Common myeloid progenitor, CD34-positive (primary cell): ENCODE measurements around the gene MAMDC4.
A peak's percentile ranks its signal among the peaks of the same experiment; 100 is the strongest.

Source experiments
- CTCF ChIA-PET: fragments of 350-600 bp; sonication (Branson Sonifier 250); formaldehyde crosslinking; loops from one replicate; lab custom pipeline; 2021; ENCODE audit warnings: antibody characterized with exemption; lab: Charles Lee
- POLR2A ChIA-PET: fragments of 350-600 bp; sonication (Branson Sonifier 250); formaldehyde crosslinking; loops from one replicate; lab custom pipeline; 2021; ENCODE audit warnings: antibody characterized with exemption; lab: Charles Lee
- DNase-seq, 3 donors: peaks; one replicate each; pipeline versions ENCODE4 v3.0.0 to v3.0.0-alpha.2; 2013
- H3K27ac ChIP-seq, 2 experiments: 1 replicate in 1 of 2; 2 replicates in 1 of 2; pipeline ENCODE4 v1.7.0; 2013; ENCODE audit warnings: inconsistent platforms in 2 of 2, low read length in 2 of 2, mild to moderate bottlenecking in 2 of 2, low read depth in 1 of 2, moderate library complexity in 1 of 2; ENCODE audit not compliant: severe bottlenecking in 2 of 2, insufficient read depth in 1 of 2, poor library complexity in 1 of 2
- H3K27me3 ChIP-seq, 5 experiments: replicated peaks in 2 of 5; 1 replicate in 3 of 5; 2 replicates in 2 of 5; pipeline versions ENCODE4 v1.6.1 to v1.7.0; 2013; ENCODE audit warnings: low read length in 4 of 5, mild to moderate bottlenecking in 2 of 5, moderate library complexity in 2 of 5, inconsistent platforms in 1 of 5; ENCODE audit not compliant: insufficient read depth in 5 of 5, control insufficient read depth in 4 of 5
- H3K36me3 ChIP-seq, 4 experiments: 1 replicate in 2 of 4; 2 replicates in 2 of 4; pipeline versions ENCODE4 v1.6.1 to v1.7.0; 2013; ENCODE audit warnings: low read length in 3 of 4, control low read depth in 1 of 4, mild to moderate bottlenecking in 1 of 4; ENCODE audit not compliant: control insufficient read depth in 4 of 4, insufficient read depth in 4 of 4
- H3K4me1 ChIP-seq, 4 experiments: 1 replicate in 3 of 4; 2 replicates in 1 of 4; pipeline versions ENCODE4 v1.6.1 to v1.7.1; 2013; ENCODE audit warnings: low read length in 3 of 4, mild to moderate bottlenecking in 3 of 4, control low read depth in 1 of 4, inconsistent platforms in 1 of 4, moderate library complexity in 1 of 4; ENCODE audit not compliant: control insufficient read depth in 4 of 4, insufficient read depth in 4 of 4; ENCODE audit errors: control extremely low read depth in 1 of 4
- H3K4me3 ChIP-seq, 7 experiments: 1 replicate in 4 of 7; 2 replicates in 3 of 7; pipeline versions ENCODE4 v1.5.1 to v1.7.0; 2013; ENCODE audit warnings: mild to moderate bottlenecking in 7 of 7, low read length in 6 of 7, moderate library complexity in 6 of 7, inconsistent platforms in 2 of 7, low read depth in 2 of 7, control low read depth in 1 of 7; ENCODE audit not compliant: insufficient read depth in 4 of 7, control insufficient read depth in 1 of 7; ENCODE audit errors: extremely low read depth in 1 of 7
- H3K9me3 ChIP-seq, 5 experiments: 1 replicate in 4 of 5; 2 replicates in 1 of 5; pipeline versions ENCODE4 v1.6.1 to v1.7.1; 2013; ENCODE audit warnings: low read length in 4 of 5, mild to moderate bottlenecking in 2 of 5, inconsistent platforms in 1 of 5, low read depth in 1 of 5, moderate library complexity in 1 of 5; ENCODE audit not compliant: control insufficient read depth in 4 of 5, insufficient read depth in 2 of 5; ENCODE audit errors: control extremely low read depth in 1 of 5
- WGBS: methylation state at CpG from one replicate; pipeline ENCODE4 v1.1.5; 2013; ENCODE audit not compliant: insufficient coverage; 5-methylcytosine and 5-hydroxymethylcytosine counted together

MAMDC4 gene

GRCh38 chr9:136806631-136807201 lies 45.4 kb upstream of the MAMDC4 start:
- no peak for DNase-seq
- H3K27ac ChIP-seq = peak overlapping the region in 1 of 2 experiments; percentile 74
- ChIA-PET CTCF (interaction anchor here (0.8 to 2.6 kb wide), 6 partner anchors 11 to 228 kb away, joined by 3 to 10 read pairs (median 4); partner anchors contain the start of genes AJM1 and CCDC183), POLR2A (interaction anchor here (1.1 kb wide), 1 partner anchor 48 kb away, joined by 3 read pairs; no protein-coding TSS in a partner anchor)
- peaks cover 5 to 36% (median 21%) of the 10 kb centered on the region in 4 experiments for H3K4me1 ChIP-seq
- no peaks in the 10 kb centered on the region for H3K9me3 ChIP-seq
- peaks cover 0 to 2% (median 0%) of the 10 kb centered on the region in 5 experiments for H3K27me3 ChIP-seq
- peaks cover 0 to 24% (median 3%) of the 10 kb centered on the region in 4 experiments for H3K36me3 ChIP-seq
- WGBS = 91% methylated on average over 25 of the region's 25 CpGs
- H3K4me3 ChIP-seq = peak overlapping the region in 6 of 7 experiments; percentile 84 to 93 (median 91)

GRCh38 chr9:136807281-136808074 lies 44.7 kb upstream of the MAMDC4 start, which contains the start of gene RABL6:
RABL6 (plus strand) TSS chr9:136807948; CDS start chr9:136808197, 249 bp downstream.
- Histone ChIP-seq H3K4me3 (peak within 1 kb of the TSS; percentile 83 to 93 (median 91)), H3K27me3 (peaks cover 0 to 1% (median 0%) of the 10 kb centered on the region in 5 experiments), H3K36me3 (peaks cover 0 to 29% (median 4%) of the 10 kb centered on the region in 4 experiments), H3K27ac (peak within 1 kb of the TSS in 1 of 2 experiments; percentile 74), H3K4me1 (peaks cover 5 to 36% (median 22%) of the 10 kb centered on the region in 4 experiments), H3K9me3 (no peaks in the 10 kb centered on the region)
- DNase-seq = peak; percentile 72 to 87 (median 85)
- ChIA-PET CTCF (interaction anchor here (0.8 to 3.3 kb wide), 8 partner anchors 12 to 228 kb away, joined by 3 to 10 read pairs (median 5); partner anchors contain the start of genes AJM1 and CCDC183), POLR2A (interaction anchor here (1.1 kb wide), 1 partner anchor 47 kb away, joined by 3 read pairs; no protein-coding TSS in a partner anchor)
- under 1% methylated on average over 74 of the region's 96 CpGs for WGBS

- peak overlapping the region in 1 of 2 experiments; percentile 74 for H3K27ac ChIP-seq
- DNase-seq = peak in 2 of 3 donors; percentile 47 to 61
- H3K36me3 ChIP-seq = peaks cover 2 to 36% (median 10%) of the 10 kb centered on the region in 4 experiments
- WGBS = under 1% methylated on average over 89 of the region's 93 CpGs
- H3K4me1 ChIP-seq = peaks cover 5 to 41% (median 27%) of the 10 kb centered on the region in 4 experiments
- no peaks in the 10 kb centered on the region for H3K27me3 ChIP-seq
- ChIA-PET POLR2A (interaction anchor here (1.1 kb wide), 1 partner anchor 47 kb away, joined by 3 read pairs; no protein-coding TSS in a partner anchor), CTCF (interaction anchor here (1.1 to 3.3 kb wide), 7 partner anchors 9 to 35 kb away, joined by 3 to 11 read pairs (median 6); partner anchors contain the start of gene AJM1)
- peak overlapping the region; percentile 83 to 93 (median 91) for H3K4me3 ChIP-seq
- H3K9me3 ChIP-seq = no peaks in the 10 kb centered on the region
These were observed 43.9 kb upstream of the MAMDC4 start for GRCh38 chr9:136808075-136808805.

GRCh38 chr9:136808806-136809158 lies 43.4 kb upstream of the MAMDC4 start:
- POLR2A ChIA-PET = interaction anchor here (0.6 kb wide), 1 partner anchor 38 kb away, joined by 3 read pairs; no protein-coding TSS in a partner anchor
- CTCF ChIA-PET = interaction anchor here (1.1 to 3.3 kb wide), 6 partner anchors 9 to 34 kb away, joined by 4 to 11 read pairs (median 6); partner anchors contain the start of gene AJM1
- H3K4me1 ChIP-seq = peaks cover 5 to 41% (median 27%) of the 10 kb centered on the region in 4 experiments
- WGBS = 3% methylated on average over 9 of the region's 14 CpGs
- peaks cover 2 to 38% (median 12%) of the 10 kb centered on the region in 4 experiments for H3K36me3 ChIP-seq
- H3K4me3 ChIP-seq = peak overlapping the region; percentile 83 to 93 (median 91)
- no peaks in the 10 kb centered on the region for H3K27me3 ChIP-seq
- peak in 1 of 3 donors; percentile 18 for DNase-seq
- no peaks in the 10 kb centered on the region for H3K9me3 ChIP-seq
- peak overlapping the region in 1 of 2 experiments; percentile 74 for H3K27ac ChIP-seq

GRCh38 chr9:136814725-136815421 lies 37.3 kb upstream of the MAMDC4 start:
- ChIA-PET CTCF (interaction anchor here (0.9 to 1.7 kb wide), 4 partner anchors 12 to 211 kb away, joined by 3 to 5 read pairs (median 3); partner anchors contain the start of gene AJM1), POLR2A (no interaction called here)
- 98% methylated on average over 13 of the region's 13 CpGs for WGBS
- Histone ChIP-seq H3K9me3 (no peaks in the 10 kb centered on the region), H3K27me3 (no peaks in the 10 kb centered on the region), H3K27ac (no peak overlapping the region), H3K4me1 (peaks cover 0 to 8% (median 6%) of the 10 kb centered on the region in 4 experiments), H3K4me3 (no peak overlapping the region), H3K36me3 (peaks cover 4 to 33% (median 18%) of the 10 kb centered on the region in 4 experiments)
- no peak for DNase-seq

GRCh38 chr9:136815422-136815782 lies 36.7 kb upstream of the MAMDC4 start:
- H3K4me1 ChIP-seq = peaks cover 0 to 6% (median 5%) of the 10 kb centered on the region in 4 experiments
- ChIA-PET CTCF (interaction anchor here (0.9 to 1.7 kb wide), 4 partner anchors 13 to 210 kb away, joined by 3 to 5 read pairs (median 3); no protein-coding TSS in a partner anchor), POLR2A (no interaction called here)
- no peak overlapping the region for H3K27ac ChIP-seq
- H3K36me3 ChIP-seq = peaks cover 4 to 30% (median 18%) of the 10 kb centered on the region in 4 experiments
- H3K9me3 ChIP-seq = no peaks in the 10 kb centered on the region
- H3K4me3 ChIP-seq = no peak overlapping the region
- WGBS = 0% methylated on average over 1 of the region's 1 CpG
- no peaks in the 10 kb centered on the region for H3K27me3 ChIP-seq
- no peak for DNase-seq
